ENCODE data around the gene OGFRL1.
"Not testable (repeated sequence)": the region's sequence is repeated elsewhere in the genome, so short reads cannot be mapped to it uniquely, and the experiment has no call there.

Gene OGFRL1

GRCh38 chr6:71262914-71263313 lies 25.7 kb upstream of the OGFRL1 start:
- DNase-seq (ENCODE audit: low read depth in 2 of 2), result no peak
- H3K4me3 ChIP-seq (replicated peaks in 1 of 2; ENCODE audit: low read depth in 2 of 2, low read length in 2 of 2), result no peak overlapping the region
- TF ChIP-seq CTCF (IDR thresholded peaks at IDR 0.05; ENCODE audit: low read depth, low read length), result no peak

- DNase-seq (ENCODE audit: low read depth in 2 of 2); H3K4me3 ChIP-seq (replicated peaks in 1 of 2; ENCODE audit: low read depth in 2 of 2, low read length in 2 of 2): not testable (repeated sequence)
These were observed 22.2 kb upstream of the OGFRL1 start for GRCh38 chr6:71266392-71266791.

- H3K4me3 ChIP-seq (replicated peaks in 1 of 2; ENCODE audit: low read depth in 2 of 2, low read length in 2 of 2), result no peak overlapping the region
- no peak for TF ChIP-seq CTCF (IDR thresholded peaks at IDR 0.05; ENCODE audit: low read depth, low read length)
- DNase-seq (ENCODE audit: low read depth in 2 of 2), result no peak
These were observed 19.7 kb upstream of the OGFRL1 start for GRCh38 chr6:71268735-71269437.

GRCh38 chr6:71277926-71278600 lies 10.5 kb upstream of the OGFRL1 start:
- H3K4me3 ChIP-seq (replicated peaks in 1 of 2; ENCODE audit: low read depth in 2 of 2, low read length in 2 of 2), result no peak overlapping the region
- DNase-seq (ENCODE audit: low read depth in 2 of 2), result no peak
- no peak for TF ChIP-seq CTCF (IDR thresholded peaks at IDR 0.05; ENCODE audit: low read depth, low read length)

- H3K4me3 ChIP-seq (replicated peaks in 1 of 2; ENCODE audit: low read depth in 2 of 2, low read length in 2 of 2), result no peak overlapping the region
- no peak for TF ChIP-seq CTCF (IDR thresholded peaks at IDR 0.05; ENCODE audit: low read depth, low read length)
- no peak for DNase-seq (ENCODE audit: low read depth in 2 of 2)
These were observed 9.3 kb upstream of the OGFRL1 start for GRCh38 chr6:71279321-71279720.

GRCh38 chr6:71279740-71280139 lies 8.9 kb upstream of the OGFRL1 start:
- no peak for DNase-seq (ENCODE audit: low read depth in 2 of 2)
- no peak for TF ChIP-seq CTCF (IDR thresholded peaks at IDR 0.05; ENCODE audit: low read depth, low read length)

GRCh38 chr6:71280701-71281100 lies 7.9 kb upstream of the OGFRL1 start:
- no peak overlapping the region for H3K4me3 ChIP-seq (replicated peaks in 1 of 2; ENCODE audit: low read depth in 2 of 2, low read length in 2 of 2)
- no peak for TF ChIP-seq CTCF (IDR thresholded peaks at IDR 0.05; ENCODE audit: low read depth, low read length)
- no peak for DNase-seq (ENCODE audit: low read depth in 2 of 2)

More at GRCh38 chr6:71279740-71280139, 8.9 kb upstream of the OGFRL1 start:
- no peak overlapping the region for H3K4me3 ChIP-seq (replicated peaks in 1 of 2; ENCODE audit: low read depth in 2 of 2, low read length in 2 of 2)
